Measurements from ENCODE around the gene MRPL38.
"Not testable (repeated sequence)": the region's sequence is repeated elsewhere in the genome, so short reads cannot be mapped to it uniquely, and the experiment has no call there.

MRPL38 gene

DNA sequence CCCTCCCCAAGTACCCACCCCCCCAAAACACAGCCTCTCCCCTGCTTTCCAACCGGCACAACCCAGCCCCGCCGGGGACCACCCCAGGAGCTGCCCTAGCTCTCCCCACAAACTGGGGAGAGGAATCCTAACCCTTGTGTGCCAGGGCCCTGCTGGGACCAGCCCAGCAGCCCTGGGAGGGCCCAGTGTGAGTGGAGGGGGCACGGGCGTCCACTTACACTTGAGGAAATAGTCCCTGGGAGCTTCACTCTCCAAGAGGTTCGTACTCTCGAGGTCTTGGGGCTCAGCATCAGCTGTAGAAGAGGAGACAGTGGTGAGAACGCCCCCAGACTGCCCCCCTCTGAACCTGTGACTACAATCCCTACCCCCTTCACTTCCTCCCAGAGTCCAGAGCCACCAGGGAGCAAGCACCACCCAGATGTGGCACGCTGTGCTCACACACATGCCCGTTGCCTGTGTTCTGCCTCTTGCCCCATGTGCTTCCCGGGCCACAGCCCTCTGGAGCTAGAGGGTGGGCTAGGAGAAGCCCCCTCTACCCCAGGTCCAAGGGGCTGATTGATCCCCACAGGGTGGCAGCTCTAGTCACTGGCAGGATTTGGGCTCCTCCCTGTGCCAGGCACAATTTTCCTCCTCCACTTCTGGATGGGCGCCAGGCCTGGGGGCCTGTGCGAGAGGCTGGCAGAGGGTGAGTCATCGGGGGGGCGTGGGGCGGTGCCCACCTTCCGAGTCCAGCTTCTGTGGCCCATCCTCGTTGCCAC lies 29.3 kb downstream of the MRPL38 start:
- H3K27me3 ChIP-seq (ENCODE audit: insufficient read depth, low read length), result no peaks in the 10 kb centered on the region
- H3K4me1 ChIP-seq (ENCODE audit: control insufficient read depth, insufficient read depth, low read length, unreplicated experiment), result peaks cover 35% of the 10 kb centered on the region
- H3K27ac ChIP-seq (ENCODE audit: low read depth, low read length), result peak overlapping the region; percentile 91
- no peaks in the 10 kb centered on the region for H3K36me3 ChIP-seq (ENCODE audit: insufficient read depth, low read length)
- 0 out of 2 replicates have a peak overlapping the region, but pooled peaks have one; percentile 85 for H3K4me3 ChIP-seq (ENCODE audit: low read depth, low read length)
- H3K79me2 ChIP-seq (ENCODE audit: control insufficient read depth, insufficient read depth, low read length, unreplicated experiment), result no peaks in the 10 kb centered on the region
- no peak overlapping the region for H2AFZ ChIP-seq (ENCODE audit: low read length, unreplicated experiment)

DNA sequence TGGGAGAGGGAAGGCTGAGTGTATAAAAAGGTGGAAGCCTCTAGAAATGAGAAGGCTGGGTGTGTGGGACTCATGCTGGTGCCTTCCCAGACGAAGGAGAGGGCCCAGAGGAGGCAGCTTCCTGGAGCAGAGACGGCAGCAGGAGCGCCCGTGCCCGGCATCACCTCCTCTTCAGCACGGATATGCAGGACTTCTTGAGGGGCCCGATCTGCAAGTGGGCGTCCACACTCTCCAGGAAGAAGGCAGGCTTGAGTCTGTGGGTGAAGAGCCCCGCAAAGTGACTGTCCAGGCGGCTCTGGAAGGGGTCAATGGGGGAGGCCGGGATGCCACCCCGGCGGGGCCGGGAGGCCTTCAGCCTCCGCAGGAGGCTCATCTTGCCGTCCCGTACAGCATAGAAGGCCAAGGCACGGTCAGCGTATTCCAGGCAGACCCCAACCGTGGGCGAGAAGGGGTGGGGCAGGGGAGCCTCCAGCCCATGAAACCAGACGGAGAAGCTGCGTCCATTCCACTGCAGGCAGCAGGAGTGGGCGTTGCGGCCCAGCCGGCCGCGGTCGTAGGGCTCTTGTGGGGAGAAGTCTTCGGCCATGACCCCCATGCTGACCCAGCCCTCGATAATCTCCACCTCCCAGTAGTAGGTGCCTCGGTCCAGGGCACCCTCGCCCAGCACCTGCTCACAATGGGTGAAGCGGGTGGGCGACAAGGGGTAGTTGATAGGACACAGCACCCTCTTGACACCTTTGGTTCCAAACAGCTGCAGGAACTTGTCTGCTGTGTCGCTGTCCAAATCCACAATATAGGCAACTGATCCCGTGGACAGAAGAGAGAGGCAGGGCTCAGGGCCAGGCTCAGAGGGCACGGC lies 30.1 kb downstream of the MRPL38 start:
- Histone ChIP-seq H2AFZ (ENCODE audit: low read length, unreplicated experiment) (no peak overlapping the region), H3K79me2 (ENCODE audit: control insufficient read depth, insufficient read depth, low read length, unreplicated experiment) (no peaks in the 10 kb centered on the region), H3K4me1 (ENCODE audit: control insufficient read depth, insufficient read depth, low read length, unreplicated experiment) (peaks cover 39% of the 10 kb centered on the region), H3K36me3 (ENCODE audit: insufficient read depth, low read length) (no peaks in the 10 kb centered on the region), H3K4me3 (ENCODE audit: low read depth, low read length) (no peak overlapping the region), H3K27me3 (ENCODE audit: insufficient read depth, low read length) (no peaks in the 10 kb centered on the region), H3K27ac (ENCODE audit: low read depth, low read length) (peak overlapping the region; percentile 91; the same call in 1 of the 2 replicates)

DNA sequence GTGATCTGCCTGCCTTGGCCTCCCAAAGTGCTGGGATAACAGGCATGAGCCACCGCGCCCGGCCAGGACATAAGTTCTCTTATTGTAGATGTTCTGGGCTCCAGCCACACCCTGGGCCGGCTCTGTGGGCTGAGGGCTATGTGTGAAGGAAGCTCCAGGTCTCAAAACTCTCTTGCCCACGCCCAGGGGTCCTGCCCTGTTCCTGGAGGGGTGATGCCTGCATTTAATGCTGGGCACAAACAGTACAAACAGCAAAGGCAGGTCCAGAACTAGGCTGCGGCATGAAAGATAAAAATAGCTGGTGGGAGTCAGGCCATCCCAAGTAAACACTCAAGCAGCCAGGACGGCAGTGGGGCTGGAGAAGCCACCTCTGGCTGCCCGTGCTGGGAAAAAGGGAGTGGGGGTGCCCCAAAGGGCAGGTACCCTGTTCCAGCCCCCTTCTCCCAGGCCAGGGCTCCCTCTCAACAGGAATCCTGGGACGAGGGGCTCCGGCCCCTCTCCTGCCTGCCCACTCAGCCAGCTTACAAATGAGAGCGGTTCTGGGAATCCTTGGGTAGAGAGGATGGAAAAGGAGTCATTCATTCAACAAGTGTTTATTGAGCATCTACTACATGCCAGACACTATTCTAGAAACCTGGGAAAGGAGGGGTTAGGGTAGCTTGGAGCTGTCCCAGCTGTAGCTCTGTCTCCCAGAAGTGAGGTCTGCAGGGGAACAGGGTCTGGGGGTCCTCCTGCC lies 30.9 kb downstream of the MRPL38 start:
- peaks cover 46% of the 10 kb centered on the region for H3K4me1 ChIP-seq (ENCODE audit: control insufficient read depth, insufficient read depth, low read length, unreplicated experiment)
- no peaks in the 10 kb centered on the region for H3K36me3 ChIP-seq (ENCODE audit: insufficient read depth, low read length)
- peak overlapping the region; percentile 89; the same call in 1 of the 2 replicates for H3K27ac ChIP-seq (ENCODE audit: low read depth, low read length)
- no peaks in the 10 kb centered on the region for H3K27me3 ChIP-seq (ENCODE audit: insufficient read depth, low read length)
- no peak overlapping the region for H3K4me3 ChIP-seq (ENCODE audit: low read depth, low read length)
- H3K79me2 ChIP-seq (ENCODE audit: control insufficient read depth, insufficient read depth, low read length, unreplicated experiment), result no peaks in the 10 kb centered on the region
- H2AFZ ChIP-seq (ENCODE audit: low read length, unreplicated experiment), result no peak overlapping the region

DNA sequence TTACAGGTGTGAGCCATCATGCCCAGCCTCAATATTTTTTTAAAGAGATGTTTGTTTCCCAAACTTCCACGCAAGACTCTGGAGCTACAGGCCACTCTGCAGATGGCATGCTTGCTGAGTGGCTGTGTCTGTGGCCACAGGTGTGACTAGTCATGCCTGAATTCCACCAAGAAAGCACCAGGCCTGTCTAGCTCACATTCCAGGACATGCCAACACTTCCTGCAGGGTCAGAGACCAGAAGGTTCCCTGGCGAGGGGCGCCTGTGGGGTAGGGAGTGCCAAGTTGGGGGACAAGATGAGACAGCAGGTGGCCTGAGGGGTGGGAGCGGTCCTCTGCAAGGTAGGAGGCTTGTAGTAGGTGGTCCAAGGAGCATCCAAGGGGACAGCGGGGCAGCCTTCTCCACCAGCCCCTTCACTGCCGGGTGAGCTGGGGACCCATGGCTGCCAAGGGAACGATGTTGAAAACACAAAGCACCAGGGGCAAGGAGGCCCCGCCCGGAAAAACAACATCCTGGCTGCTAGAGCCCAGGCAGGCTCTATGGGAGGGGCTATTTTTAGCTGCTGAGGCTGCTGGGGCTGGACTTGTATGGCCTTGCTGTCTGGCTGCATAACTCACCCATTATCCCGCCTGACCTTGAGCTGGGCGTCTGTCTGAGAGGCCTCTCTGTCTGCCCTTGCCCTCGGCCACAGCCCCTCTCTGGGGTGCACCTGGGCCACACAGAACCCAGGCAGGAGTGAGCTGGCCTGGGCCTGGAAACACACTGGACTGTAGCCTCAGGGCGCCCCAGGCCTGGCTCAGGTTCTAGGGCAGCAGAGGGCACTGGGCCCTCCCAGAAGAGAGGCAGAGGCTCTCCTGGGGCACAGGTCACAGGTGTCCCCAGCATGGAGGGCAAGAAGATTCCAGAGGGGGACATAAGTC lies 32.0 kb downstream of the MRPL38 start:
- H2AFZ ChIP-seq (ENCODE audit: low read length, unreplicated experiment), result no peak overlapping the region
- H3K27ac ChIP-seq (ENCODE audit: low read depth, low read length), result peak overlapping the region; percentile 89
- peaks cover 46% of the 10 kb centered on the region for H3K4me1 ChIP-seq (ENCODE audit: control insufficient read depth, insufficient read depth, low read length, unreplicated experiment)
- H3K79me2 ChIP-seq (ENCODE audit: control insufficient read depth, insufficient read depth, low read length, unreplicated experiment), result no peaks in the 10 kb centered on the region
- H3K4me3 ChIP-seq (ENCODE audit: low read depth, low read length), result no peak overlapping the region; the same call in 1 of the 2 replicates
- no peaks in the 10 kb centered on the region for H3K27me3 ChIP-seq (ENCODE audit: insufficient read depth, low read length)
- no peaks in the 10 kb centered on the region for H3K36me3 ChIP-seq (ENCODE audit: insufficient read depth, low read length)

DNA sequence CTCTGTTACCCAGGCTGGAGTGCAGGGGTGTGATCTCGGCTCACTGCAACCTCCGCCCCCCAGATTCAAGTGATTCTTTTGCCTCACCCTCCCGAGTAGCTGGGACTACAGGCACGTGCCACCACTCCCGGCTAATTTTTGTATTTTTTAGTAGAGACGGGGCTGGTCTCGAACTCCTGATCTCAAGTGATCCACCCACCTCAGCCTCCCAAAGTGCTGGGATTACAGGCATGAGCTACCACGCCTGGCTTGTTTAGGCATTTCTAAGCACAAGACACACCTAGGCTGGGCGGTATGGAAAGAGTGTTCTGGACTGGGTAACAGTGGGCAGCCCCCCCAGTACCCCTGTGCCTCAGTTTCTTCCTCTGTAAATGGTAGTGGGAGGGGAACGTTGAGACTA lies 34.5 kb downstream of the MRPL38 start:
- not testable (repeated sequence) for H3K27me3 ChIP-seq (ENCODE audit: insufficient read depth, low read length)
- H3K27ac ChIP-seq (ENCODE audit: low read depth, low read length), result peak overlapping the region; percentile 74; the same call in 1 of the 2 replicates
- H2AFZ ChIP-seq (ENCODE audit: low read length, unreplicated experiment), result peak overlapping the region; percentile 40

DNA sequence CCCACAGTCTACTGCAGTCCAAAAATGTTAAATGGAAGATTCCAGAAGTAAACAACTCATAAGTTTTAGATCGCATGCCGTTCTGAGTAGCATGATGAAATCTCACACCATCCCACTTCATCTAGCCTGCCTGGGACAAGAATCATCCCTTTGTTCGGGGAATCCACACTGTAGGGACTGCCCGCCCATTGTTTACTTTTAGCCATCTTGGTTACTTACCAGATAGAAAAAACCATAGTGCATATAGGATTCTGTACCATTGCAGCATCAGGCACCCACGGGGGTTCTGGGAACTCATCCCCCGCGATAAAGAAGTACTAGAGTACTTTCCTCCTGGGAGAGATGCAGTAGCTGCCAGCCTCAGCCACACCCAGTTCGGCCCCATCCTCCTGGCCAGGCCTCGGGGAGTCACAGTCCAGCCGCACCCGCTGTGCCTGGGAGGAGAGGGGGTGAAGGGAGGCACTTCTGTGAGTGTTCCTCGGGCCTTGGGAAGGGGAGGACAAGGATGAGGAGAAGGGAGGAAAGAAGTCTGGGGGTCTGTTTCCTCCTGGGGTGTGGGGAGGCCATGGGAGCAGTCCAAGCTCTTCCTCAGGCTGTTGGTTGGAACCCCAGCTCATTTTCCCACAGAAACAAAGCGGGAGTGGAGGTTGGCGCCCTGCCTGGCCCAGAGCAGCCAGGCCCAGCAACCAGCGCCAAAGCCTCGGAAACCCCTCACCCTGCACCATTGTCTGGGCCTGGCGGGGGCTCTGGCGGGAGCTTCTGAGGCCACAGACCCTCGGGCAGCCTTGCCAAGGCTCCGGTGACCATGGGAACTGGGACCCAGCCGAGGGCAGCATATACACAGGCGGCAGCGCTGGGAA lies 35.2 kb downstream of the MRPL38 start:
- H2AFZ ChIP-seq (ENCODE audit: low read length, unreplicated experiment), result peak overlapping the region; percentile 40
- peak overlapping the region; percentile 74 for H3K27ac ChIP-seq (ENCODE audit: low read depth, low read length)

More for the DNA sequence above, 34.5 kb downstream of the MRPL38 start:
- not testable (repeated sequence) for H3K79me2 ChIP-seq (ENCODE audit: control insufficient read depth, insufficient read depth, low read length, unreplicated experiment); H3K4me3 ChIP-seq (ENCODE audit: low read depth, low read length); H3K36me3 ChIP-seq (ENCODE audit: insufficient read depth, low read length)
- peaks cover 29% of the 10 kb centered on the region for H3K4me1 ChIP-seq (ENCODE audit: control insufficient read depth, insufficient read depth, low read length, unreplicated experiment)

DNA sequence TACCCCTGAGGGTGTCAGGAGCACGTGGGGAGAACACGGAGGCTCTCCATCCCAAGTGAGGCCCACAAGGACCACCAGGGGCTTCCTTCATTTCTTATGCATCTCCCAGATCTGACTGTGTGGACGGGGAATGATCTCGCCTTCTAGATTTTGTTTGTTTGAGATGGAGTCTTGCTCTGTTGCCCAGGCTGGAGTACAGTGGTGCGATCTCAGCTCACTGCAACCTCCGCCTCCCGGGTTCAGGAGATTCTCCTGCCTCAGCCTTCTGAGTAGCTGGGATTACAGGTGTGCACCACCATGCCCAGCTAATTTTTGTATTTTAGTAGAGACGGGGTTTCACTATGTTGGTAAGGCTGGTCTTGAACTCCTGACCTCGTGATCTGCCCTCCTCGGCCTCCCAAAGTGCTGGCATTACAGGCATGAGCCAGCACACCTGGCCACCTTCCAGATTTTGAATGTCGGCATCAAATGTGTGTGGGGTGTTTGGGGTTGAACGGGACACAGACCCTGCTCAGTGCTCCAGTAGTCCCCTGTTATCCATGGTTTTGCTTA lies 35.9 kb downstream of the MRPL38 start:
- not testable (repeated sequence) for H3K4me3 ChIP-seq (ENCODE audit: low read depth, low read length); H3K36me3 ChIP-seq (ENCODE audit: insufficient read depth, low read length); H3K79me2 ChIP-seq (ENCODE audit: control insufficient read depth, insufficient read depth, low read length, unreplicated experiment); H3K27me3 ChIP-seq (ENCODE audit: insufficient read depth, low read length)
- peaks cover 31% of the 10 kb centered on the region for H3K4me1 ChIP-seq (ENCODE audit: control insufficient read depth, insufficient read depth, low read length, unreplicated experiment)
- peak overlapping the region; percentile 74 for H3K27ac ChIP-seq (ENCODE audit: low read depth, low read length)
- peak overlapping the region; percentile 40 for H2AFZ ChIP-seq (ENCODE audit: low read length, unreplicated experiment)

More for the DNA sequence above, 35.2 kb downstream of the MRPL38 start:
- Histone ChIP-seq H3K79me2 (ENCODE audit: control insufficient read depth, insufficient read depth, low read length, unreplicated experiment) (no peaks in the 10 kb centered on the region), H3K36me3 (ENCODE audit: insufficient read depth, low read length) (no peaks in the 10 kb centered on the region), H3K4me3 (ENCODE audit: low read depth, low read length) (peak overlapping the region; percentile 66), H3K4me1 (ENCODE audit: control insufficient read depth, insufficient read depth, low read length, unreplicated experiment) (peaks cover 27% of the 10 kb centered on the region), H3K27me3 (ENCODE audit: insufficient read depth, low read length) (no peaks in the 10 kb centered on the region)

DNA sequence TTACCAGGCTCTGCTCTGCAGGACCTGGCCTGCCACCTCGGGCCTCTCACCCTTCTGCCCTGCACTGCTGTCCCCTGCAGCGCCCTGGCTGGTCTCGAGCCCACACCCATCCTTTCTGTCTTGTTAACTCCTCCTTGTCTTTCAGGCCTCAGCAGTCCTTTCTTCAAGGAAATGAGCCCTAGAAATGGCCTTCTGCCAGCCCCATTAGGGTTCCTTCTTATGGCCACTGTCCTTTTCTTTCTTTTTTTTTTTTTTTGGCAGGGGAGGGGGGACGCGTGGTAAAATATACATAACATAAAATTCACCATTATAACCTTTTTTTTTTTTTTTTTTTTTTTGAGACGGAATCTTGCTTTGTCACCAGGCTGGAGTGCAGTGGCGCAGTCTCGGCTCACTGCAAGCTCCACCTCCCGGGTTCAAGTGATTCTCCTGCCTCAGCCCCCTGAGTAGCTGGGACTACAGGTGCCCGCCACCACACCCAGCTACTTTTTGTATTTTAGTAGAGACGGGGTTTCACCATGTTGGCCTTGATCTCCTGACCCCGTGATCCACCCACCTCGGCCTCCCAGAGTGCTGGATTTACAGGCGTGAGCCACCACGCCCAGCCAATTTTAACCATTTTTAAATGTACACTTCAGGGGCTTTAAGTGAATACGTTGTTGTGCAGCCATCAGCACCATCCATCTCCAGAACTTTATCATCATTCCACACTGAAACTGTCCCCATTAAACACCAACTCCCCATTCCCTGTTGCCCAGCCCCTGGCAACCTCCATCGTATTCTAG lies 39.1 kb downstream of the MRPL38 start:
- not testable (repeated sequence) for H3K79me2 ChIP-seq (ENCODE audit: control insufficient read depth, insufficient read depth, low read length, unreplicated experiment); H3K36me3 ChIP-seq (ENCODE audit: insufficient read depth, low read length); H2AFZ ChIP-seq (ENCODE audit: low read length, unreplicated experiment); H3K27me3 ChIP-seq (ENCODE audit: insufficient read depth, low read length); H3K4me3 ChIP-seq (ENCODE audit: low read depth, low read length); H3K27ac ChIP-seq (ENCODE audit: low read depth, low read length)
- peaks cover 18% of the 10 kb centered on the region for H3K4me1 ChIP-seq (ENCODE audit: control insufficient read depth, insufficient read depth, low read length, unreplicated experiment)

All from ACC112 (cell line).